GM12873 (cell line): ENCODE measurements around the gene ZNF792.

ENCODE experiments used
- TF ChIP-seq, protein P1 (sequence below): IDR thresholded peaks from 2 replicates; pipeline ENCODE4 v1.5.1; 2012; ENCODE audit warnings: low read depth, mild to moderate bottlenecking, moderate library complexity, low read length, control low read depth; ENCODE audit not compliant: insufficient read depth; ENCODE audit errors: missing control alignments

Gene ZNF792

DNA sequence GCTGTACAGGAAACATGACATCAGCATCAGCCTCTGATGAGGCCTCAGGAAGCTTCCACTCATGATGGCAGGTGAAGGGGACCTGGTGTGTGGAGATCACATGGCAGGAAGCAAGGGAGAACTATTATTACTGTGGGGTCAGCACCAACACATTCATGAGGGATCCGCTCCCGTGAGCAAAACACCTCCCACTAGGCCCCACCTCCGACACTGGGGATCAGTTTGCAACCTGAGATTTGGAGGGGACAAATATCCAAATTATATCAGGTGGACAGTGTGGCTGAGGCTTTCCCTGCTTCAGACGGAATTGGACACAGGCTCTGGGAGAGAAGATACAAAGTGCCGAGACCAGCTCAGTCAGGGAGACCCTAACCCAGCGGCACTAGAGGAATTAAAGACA, 5.7 kb upstream of the ZNF792 start:
- TF ChIP-seq, protein P1, sequence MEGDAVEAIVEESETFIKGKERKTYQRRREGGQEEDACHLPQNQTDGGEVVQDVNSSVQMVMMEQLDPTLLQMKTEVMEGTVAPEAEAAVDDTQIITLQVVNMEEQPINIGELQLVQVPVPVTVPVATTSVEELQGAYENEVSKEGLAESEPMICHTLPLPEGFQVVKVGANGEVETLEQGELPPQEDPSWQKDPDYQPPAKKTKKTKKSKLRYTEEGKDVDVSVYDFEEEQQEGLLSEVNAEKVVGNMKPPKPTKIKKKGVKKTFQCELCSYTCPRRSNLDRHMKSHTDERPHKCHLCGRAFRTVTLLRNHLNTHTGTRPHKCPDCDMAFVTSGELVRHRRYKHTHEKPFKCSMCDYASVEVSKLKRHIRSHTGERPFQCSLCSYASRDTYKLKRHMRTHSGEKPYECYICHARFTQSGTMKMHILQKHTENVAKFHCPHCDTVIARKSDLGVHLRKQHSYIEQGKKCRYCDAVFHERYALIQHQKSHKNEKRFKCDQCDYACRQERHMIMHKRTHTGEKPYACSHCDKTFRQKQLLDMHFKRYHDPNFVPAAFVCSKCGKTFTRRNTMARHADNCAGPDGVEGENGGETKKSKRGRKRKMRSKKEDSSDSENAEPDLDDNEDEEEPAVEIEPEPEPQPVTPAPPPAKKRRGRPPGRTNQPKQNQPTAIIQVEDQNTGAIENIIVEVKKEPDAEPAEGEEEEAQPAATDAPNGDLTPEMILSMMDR: no peak

DNA sequence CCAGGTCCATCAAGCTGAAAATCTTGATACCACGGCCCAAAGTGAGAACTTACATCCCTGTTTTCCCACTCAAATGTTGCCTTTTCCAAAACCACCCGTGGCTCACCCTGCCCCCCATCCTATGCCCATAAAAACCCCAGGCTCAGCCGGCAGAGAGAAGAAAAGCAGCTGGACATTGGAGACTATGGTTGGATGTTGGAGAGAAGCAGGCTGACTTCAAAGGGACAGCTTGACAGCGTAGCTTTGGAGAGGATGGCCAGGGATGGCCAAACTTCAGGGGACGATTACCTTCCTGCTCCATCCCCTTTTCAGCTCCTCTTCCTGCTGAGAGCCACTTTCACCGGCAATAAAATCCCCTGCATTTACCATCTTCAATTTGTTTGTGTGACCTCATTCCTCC, 3.5 kb upstream of the ZNF792 start:
- TF ChIP-seq, protein P1: no peak

DNA sequence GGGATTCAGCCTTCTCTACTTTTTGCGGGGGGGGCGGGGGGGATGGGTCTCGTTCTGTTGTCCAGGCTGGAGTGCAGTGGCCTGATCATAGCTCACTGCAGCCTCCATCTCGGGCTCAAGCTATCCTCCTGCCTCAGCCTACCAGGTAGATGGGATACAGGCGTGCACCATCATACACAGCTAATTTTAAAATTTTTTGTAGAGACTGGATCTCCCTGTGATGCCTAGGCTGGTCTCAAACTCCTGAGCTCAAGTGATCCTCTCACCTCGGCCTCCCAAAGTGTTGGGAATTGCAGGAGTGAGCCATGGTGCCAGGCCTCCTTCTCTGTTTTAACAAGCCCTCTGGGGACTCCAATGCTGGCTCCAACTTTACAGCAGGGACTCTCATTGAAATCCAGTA, 569 bp upstream of the ZNF792 start:
- TF ChIP-seq, protein P1: no peak

DNA sequence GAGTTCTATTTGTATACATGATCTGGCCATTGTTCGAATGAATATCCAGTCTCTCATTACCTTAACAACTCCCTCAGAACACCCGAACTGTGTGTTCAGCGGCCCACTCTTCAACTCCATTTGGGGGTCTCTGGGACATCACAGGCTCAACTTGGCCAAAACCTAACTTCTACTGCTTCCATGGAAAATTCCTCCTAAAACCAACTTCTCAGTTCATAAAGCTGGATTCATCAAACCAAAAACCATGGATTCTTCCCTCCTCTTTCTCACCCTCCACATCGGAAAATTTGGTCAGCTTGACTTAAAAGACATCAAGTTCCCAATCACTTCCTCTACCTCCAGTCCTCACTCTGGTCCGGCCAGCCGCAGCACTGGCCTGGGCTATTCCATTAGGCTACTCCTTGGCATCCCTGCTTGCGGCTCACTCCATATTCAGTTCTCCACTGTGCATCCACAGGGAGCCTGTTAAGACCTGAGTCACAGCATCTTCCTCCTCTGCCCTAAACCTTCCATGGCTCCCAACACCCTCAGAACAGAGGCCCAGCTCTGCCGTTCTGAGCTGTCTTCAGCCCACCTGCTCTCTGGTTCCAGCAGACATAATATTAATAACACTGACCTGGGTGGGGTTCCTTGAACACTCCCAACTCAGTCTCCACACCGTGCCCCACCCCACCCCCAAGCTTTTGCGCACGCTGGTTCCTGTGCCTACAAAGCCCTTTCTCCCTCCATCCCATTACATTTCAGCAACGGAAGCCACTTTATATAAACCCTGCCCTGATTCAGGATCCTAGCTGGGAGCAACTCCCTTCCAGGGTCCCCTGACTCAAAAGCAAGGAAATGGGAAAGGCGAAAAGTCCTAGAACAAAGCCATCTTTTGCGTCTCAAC, 1.1 kb downstream of the ZNF792 start:
- TF ChIP-seq, protein P1: no peak

DNA sequence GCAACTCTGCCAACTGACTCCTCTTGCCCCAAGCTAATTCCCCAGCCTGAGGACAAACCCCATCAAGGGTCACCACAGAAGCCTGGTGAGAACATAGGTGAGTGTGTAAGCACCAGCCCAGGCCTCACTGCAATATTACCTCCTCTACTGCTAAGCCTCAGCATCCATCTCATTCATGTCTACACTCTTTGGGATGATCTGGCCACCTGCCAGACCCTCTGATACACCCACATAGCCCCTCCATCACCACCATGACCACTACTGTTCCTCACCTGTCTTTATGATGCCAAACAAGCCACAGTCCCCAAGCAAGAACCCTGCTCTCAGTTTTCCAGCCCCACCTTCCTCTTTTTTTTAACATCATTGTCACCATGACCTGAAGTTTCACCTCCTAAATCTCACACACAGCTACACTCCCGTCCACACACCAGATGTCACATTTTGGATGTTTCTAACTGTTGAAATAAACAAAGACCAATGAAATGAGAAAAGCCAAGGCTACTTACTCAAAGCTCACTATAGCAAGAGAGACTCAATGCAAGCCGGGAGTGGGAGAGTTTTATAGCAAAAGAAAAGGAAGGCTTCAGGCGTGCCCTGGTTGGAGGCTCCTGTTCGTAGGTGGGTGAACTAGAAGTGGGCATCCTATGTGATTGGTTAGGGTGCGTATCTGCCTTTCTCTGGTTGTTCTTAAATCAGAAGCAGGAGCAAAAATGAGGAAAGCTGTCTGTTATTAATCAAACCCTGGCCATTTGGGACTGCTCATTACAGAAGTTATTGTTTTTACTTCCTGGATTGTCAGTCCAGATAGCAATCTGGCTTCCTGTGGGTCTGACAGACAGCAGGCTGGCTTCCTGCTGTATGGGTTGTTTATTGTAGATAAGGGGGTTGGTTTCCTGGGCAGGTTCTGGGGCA, 2.0 kb downstream of the ZNF792 start:
- TF ChIP-seq, protein P1: no peak

DNA sequence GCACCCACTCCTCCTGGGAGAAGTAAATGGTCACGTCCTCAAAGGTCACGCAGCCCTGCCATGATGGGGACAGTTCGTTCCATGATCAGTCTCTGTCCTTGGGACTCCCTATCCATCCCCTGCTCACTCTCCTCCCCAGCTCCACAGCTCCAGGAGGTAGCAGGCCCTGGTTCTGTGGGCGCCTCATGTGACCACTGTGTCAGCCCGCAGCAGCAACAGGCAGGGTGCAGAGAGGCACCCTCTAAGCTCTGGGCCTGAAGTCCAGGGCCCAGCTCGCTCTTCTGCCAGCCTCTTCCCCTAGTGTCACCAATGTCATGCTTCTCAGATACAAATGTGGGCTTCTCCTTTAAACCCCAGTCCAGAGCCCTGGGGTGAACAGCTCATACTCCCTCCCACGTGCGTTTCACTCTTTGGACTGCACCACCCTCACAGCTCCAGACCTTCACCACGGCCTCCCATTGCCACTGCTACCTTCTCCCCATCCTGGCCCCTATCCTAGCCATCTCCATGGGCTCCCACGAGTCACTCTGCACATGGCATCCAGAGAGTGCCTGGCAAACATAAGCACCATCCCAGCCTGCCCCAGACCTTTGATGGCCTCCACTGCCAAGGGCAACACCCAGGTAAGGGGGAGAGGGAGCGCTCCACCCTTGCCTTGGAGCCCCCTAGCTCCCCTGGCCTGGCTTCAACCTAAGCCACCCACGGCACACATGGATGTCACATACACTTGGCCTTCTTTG, 2.9 kb downstream of the ZNF792 start:
- TF ChIP-seq, protein P1: no peak
